OCI-LY7 (cell line): ENCODE measurements around the gene GABARAP. TPM values are rescaled to one million over a fixed set of nuclear protein-coding genes. Genes with fewer than 3 reads are reported as not detected.
"Not testable (repeated sequence)": the region's sequence is repeated elsewhere in the genome, so short reads cannot be mapped to it uniquely, and the experiment has no call there.

Source experiments
- BruUV-seq: library from RNA; stranded (reverse); fragments of 400-500 nt; replicated peaks from 2 replicates; lab custom pipeline; 2021; lab: Mats Ljungman, UMichigan
- CTCF ChIA-PET: fragments of 300-600 bp; sonication (Branson Sonifier 250); formaldehyde crosslinking; loops from one replicate; lab custom pipeline; 2022; ENCODE audit warnings: antibody characterized with exemption; ENCODE audit not compliant: unreplicated experiment; lab: Charles Lee
- POLR2A ChIA-PET: fragments of 300-600 bp; sonication (Branson Sonifier 250); formaldehyde crosslinking; loops from one replicate; lab custom pipeline; 2022; ENCODE audit warnings: antibody characterized with exemption; lab: Charles Lee
- DNase-seq: peaks from one replicate; pipeline ENCODE4 v3.0.0-alpha.2; 2015; ENCODE audit warnings: low spot score
- H2AFZ ChIP-seq: fragments of 200-600 bp; sonication (generic), shearing (Covaris generic); 2 replicates; pipeline ENCODE4 v1.6.1; 2014; ENCODE audit warnings: mild to moderate bottlenecking, antibody characterized with exemption, low read length, moderate library complexity
- H3K27ac ChIP-seq: fragments of 200-600 bp; sonication (generic); 2 replicates; pipeline ENCODE4 v1.5.1; 2014; ENCODE audit warnings: mixed run types, low read depth, mild to moderate bottlenecking, moderate library complexity, low read length, inconsistent platforms; ENCODE audit not compliant: poor library complexity, severe bottlenecking
- H3K36me3 ChIP-seq: fragments of 200-600 bp; sonication (generic); 2 replicates; pipeline ENCODE4 v1.6.1; 2014; ENCODE audit warnings: mild to moderate bottlenecking, antibody characterized with exemption, low read length, moderate library complexity, mixed read lengths; ENCODE audit not compliant: insufficient read depth
- H3K4me1 ChIP-seq: fragments of 200-600 bp; sonication (generic); 2 replicates; pipeline ENCODE4 v1.5.1; 2014; ENCODE audit warnings: mild to moderate bottlenecking, low read length; ENCODE audit not compliant: insufficient read depth, poor library complexity, severe bottlenecking
- H3K4me2 ChIP-seq: fragments of 200-600 bp; sonication (generic); 2 replicates; pipeline ENCODE4 v1.6.1; 2014; ENCODE audit warnings: mild to moderate bottlenecking, low read length
- H3K4me3 ChIP-seq: fragments of 200-600 bp; sonication (generic); 2 replicates; pipeline ENCODE4 v1.5.1; 2014; ENCODE audit warnings: mild to moderate bottlenecking, low read depth, low read length; ENCODE audit not compliant: poor library complexity, severe bottlenecking
- H3K79me2 ChIP-seq: fragments of 200-600 bp; sonication (generic); 2 replicates; pipeline ENCODE4 v1.6.1; 2016; ENCODE audit warnings: low read depth, mild to moderate bottlenecking, low read length, moderate library complexity, mixed read lengths; ENCODE audit not compliant: insufficient read depth
- H3K9me2 ChIP-seq: fragments of 200-600 bp; sonication (generic); 2 replicates; pipeline ENCODE4 v1.6.1; 2016; ENCODE audit warnings: mild to moderate bottlenecking, low read length, mixed read lengths; ENCODE audit not compliant: insufficient read depth
- H3K9me3 ChIP-seq: fragments of 200-600 bp; sonication (generic); 2 replicates; pipeline ENCODE4 v1.6.1; 2014; ENCODE audit warnings: mild to moderate bottlenecking, mixed run types, low read length, mixed read lengths
- H4K20me1 ChIP-seq: fragments of 200-600 bp; sonication (generic); 2 replicates; pipeline ENCODE4 v1.6.1; 2014; ENCODE audit warnings: mild to moderate bottlenecking, antibody characterized with exemption, low read length, moderate library complexity, mixed read lengths; ENCODE audit not compliant: insufficient read depth
- EZH2phosphoT487 ChIP-seq: fragments of 200-600 bp; sonication (generic); IDR thresholded peaks from 2 replicates; pipeline ENCODE4 v1.6.1; 2018; ENCODE audit warnings: low read depth, borderline replicate concordance, mild to moderate bottlenecking, mixed run types, antibody characterized with exemption, low read length, moderate library complexity, mixed read lengths
- intact Hi-C: fragments of 100-400 bp; cut with micrococcal nuclease; formaldehyde crosslinking; loops from one replicate; pipeline ENCODE4 v1.10.0; 2022; ENCODE audit not compliant: unreplicated experiment
- total RNA-seq, 2 experiments: library from RNA; depleted of rRNA in 1 of 2; stranded (reverse); fragments of >200 nt in 1 of 2; shearing (Covaris generic) in 1 of 2; gene quantifications; 2 replicates each; pipeline ENCODE4 v1.2.3, GENCODE V29; 2014 to 2022
- TF ChIP-seq, protein P1 (sequence below): fragments of 200-600 bp; sonication (generic); conservative IDR thresholded peaks from 2 replicates; pipeline ENCODE4 v1.5.1; 2014; ENCODE audit warnings: mild to moderate bottlenecking, antibody characterized with exemption, low read length, moderate library complexity, mixed read lengths

GABARAP gene
- total RNA-seq, 2 experiments from 2014 or later: 128 to 199 TPM

DNA sequence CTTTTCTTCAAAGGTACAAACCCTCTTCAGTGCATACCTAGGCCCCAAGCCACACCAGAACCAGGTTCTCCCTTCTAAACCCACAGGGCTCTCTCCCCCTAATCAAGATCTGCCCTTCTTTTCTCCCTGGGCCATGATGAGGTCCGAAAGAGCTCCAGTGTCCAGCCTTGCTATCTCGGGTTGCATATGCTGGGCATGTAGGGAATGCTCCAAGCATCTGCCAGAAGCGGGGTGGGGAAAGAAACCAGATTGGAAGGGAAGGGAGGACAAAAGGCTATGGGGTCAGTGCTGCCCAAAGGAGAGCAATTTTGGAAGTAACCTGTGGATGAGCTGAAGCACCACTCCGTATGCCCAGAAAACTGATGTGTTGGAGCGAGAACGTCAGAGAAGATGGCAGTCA is 7.0 kb upstream of the GABARAP start:
- no peak overlapping the region for H2AFZ ChIP-seq
- no peaks in the 10 kb centered on the region for H3K9me3 ChIP-seq
- CTCF ChIA-PET: no interaction called here
- no peak for DNase-seq
- peaks cover 26% of the 10 kb centered on the region for H3K4me1 ChIP-seq
- TF ChIP-seq EZH2phosphoT487: no peak
- TF ChIP-seq, protein P1, sequence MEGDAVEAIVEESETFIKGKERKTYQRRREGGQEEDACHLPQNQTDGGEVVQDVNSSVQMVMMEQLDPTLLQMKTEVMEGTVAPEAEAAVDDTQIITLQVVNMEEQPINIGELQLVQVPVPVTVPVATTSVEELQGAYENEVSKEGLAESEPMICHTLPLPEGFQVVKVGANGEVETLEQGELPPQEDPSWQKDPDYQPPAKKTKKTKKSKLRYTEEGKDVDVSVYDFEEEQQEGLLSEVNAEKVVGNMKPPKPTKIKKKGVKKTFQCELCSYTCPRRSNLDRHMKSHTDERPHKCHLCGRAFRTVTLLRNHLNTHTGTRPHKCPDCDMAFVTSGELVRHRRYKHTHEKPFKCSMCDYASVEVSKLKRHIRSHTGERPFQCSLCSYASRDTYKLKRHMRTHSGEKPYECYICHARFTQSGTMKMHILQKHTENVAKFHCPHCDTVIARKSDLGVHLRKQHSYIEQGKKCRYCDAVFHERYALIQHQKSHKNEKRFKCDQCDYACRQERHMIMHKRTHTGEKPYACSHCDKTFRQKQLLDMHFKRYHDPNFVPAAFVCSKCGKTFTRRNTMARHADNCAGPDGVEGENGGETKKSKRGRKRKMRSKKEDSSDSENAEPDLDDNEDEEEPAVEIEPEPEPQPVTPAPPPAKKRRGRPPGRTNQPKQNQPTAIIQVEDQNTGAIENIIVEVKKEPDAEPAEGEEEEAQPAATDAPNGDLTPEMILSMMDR: no peak
- intact Hi-C loops: no loop called here
- peaks cover 18% of the 10 kb centered on the region for H4K20me1 ChIP-seq
- H3K4me3 ChIP-seq: peak overlapping the region; percentile 83
- H3K27ac ChIP-seq: no peak overlapping the region
- peaks cover 71% of the 10 kb centered on the region for H3K79me2 ChIP-seq
- no peaks in the 10 kb centered on the region for H3K9me2 ChIP-seq
- POLR2A ChIA-PET: interaction anchor here (0.7 kb wide), 1 partner anchor 9 kb away, joined by 3 read pairs; no protein-coding TSS in a partner anchor
- H3K36me3 ChIP-seq: peaks cover 49% of the 10 kb centered on the region
- no TSS peak for BruUV-seq
- peak overlapping the region; percentile 100 for H3K4me2 ChIP-seq

DNA sequence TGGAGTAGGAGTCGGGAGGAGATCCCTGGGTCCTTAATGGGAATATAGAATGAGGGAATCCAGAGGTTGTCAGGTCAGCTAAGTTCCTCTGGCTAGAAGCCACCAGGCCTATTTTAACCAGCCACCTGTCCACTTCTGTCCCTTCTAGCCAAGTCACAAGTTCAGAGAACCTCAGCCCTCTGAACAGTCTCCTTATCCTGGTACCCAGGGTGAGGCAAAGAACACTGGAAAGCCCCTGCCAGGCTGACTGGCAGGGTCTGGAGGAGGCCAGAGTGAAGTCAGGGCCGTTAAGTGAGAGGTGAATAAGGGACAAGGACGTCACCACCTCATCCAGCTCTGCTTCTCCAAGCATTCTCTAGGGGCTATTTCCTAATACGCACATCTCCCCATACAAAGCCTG is 6.5 kb upstream of the GABARAP start:
- H2AFZ ChIP-seq: no peak overlapping the region
- H3K36me3 ChIP-seq: peaks cover 50% of the 10 kb centered on the region
- H3K79me2 ChIP-seq: peaks cover 67% of the 10 kb centered on the region
- DNase-seq: no peak
- no peaks in the 10 kb centered on the region for H3K9me2 ChIP-seq
- ChIA-PET CTCF (no interaction called here), POLR2A (interaction anchor here (0.7 kb wide), 1 partner anchor 9 kb away, joined by 3 read pairs; no protein-coding TSS in a partner anchor)
- no TSS peak for BruUV-seq
- TF ChIP-seq, protein P1: no peak
- TF ChIP-seq EZH2phosphoT487: no peak
- intact Hi-C loops: no loop called here
- peaks cover 26% of the 10 kb centered on the region for H3K4me1 ChIP-seq
- peaks cover 18% of the 10 kb centered on the region for H4K20me1 ChIP-seq
- peak overlapping the region; percentile 83 for H3K4me3 ChIP-seq
- H3K4me2 ChIP-seq: peak overlapping the region; percentile 100
- no peak overlapping the region for H3K27ac ChIP-seq
- H3K9me3 ChIP-seq: no peaks in the 10 kb centered on the region

DNA sequence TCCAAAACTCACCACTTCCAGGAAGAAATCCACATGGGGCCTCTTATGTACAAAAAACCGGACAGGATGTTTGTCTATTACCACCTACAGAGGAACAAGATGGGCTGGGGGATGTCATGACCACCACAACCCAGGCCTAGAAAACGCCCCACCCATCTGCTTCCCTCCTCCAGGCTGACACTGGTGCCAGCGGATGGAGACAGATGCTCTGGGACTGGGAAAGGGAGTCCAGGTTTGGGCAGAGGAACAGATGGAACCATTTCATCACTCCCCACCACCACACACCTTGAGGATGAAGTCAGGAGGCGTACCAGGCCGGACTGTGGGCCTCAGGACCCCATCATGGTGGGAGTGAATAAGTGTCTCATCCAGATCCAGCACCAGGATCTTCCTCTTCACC is 4.5 kb upstream of the GABARAP start:
- H3K27ac ChIP-seq: no peak overlapping the region
- intact Hi-C loops: no loop called here
- no peak for DNase-seq

DNA sequence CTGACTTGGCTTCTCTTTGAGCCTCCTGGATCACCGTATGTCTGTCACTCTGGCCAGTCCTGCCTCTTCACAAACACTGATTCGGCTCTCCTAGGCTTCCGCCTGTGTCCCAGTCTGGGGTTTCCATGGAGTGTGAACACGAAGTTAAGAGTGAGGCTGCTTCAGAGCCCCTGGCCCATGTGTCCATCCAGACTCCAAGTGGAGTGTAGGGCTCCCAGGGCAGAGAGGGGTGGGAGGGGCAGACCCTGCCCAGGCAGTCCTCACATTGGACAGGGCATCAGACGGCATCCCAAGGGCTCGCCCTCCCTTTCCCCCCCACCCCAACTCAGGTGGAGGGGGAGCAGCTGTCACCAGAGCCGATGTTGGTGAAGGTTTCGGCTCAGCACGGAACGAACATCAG is 1.6 kb upstream of the GABARAP start:
- H3K36me3 ChIP-seq: peaks cover 67% of the 10 kb centered on the region
- intact Hi-C loops: loop anchor here (5.0 kb wide), 1 partner anchor 328 kb away; no protein-coding TSS in a partner anchor
- DNase-seq, H4K20me1 ChIP-seq, H3K4me3 ChIP-seq, CTCF ChIA-PET, H3K9me2 ChIP-seq, POLR2A ChIA-PET, H2AFZ ChIP-seq, H3K4me2 ChIP-seq, H3K27ac ChIP-seq, H3K9me3 ChIP-seq: not testable (repeated sequence)
- TSS peak; percentile 83 for BruUV-seq
- H3K79me2 ChIP-seq: peaks cover 39% of the 10 kb centered on the region
- H3K4me1 ChIP-seq: peaks cover 33% of the 10 kb centered on the region

More for the DNA sequence above, 4.5 kb upstream of the GABARAP start:
- Histone ChIP-seq H3K36me3 (peaks cover 62% of the 10 kb centered on the region), H2AFZ (no peak overlapping the region), H3K4me3 (no peak overlapping the region), H3K4me2 (no peak overlapping the region), H3K4me1 (peaks cover 30% of the 10 kb centered on the region), H3K9me3 (no peaks in the 10 kb centered on the region), H3K9me2 (no peaks in the 10 kb centered on the region), H4K20me1 (peaks cover 18% of the 10 kb centered on the region), H3K79me2 (peaks cover 57% of the 10 kb centered on the region)
- no TSS peak for BruUV-seq
- ChIA-PET POLR2A (no interaction called here), CTCF (no interaction called here)
- no peak for TF ChIP-seq EZH2phosphoT487
- TF ChIP-seq, protein P1: no peak
